ENCODE data around the gene OR10T2.

GRCh38 chr1:158422212-158422611 lies 22.9 kb upstream of the OR10T2 start:
- TF ChIP-seq POLR2AphosphoS5 (IDR thresholded peaks at IDR 0.05; ENCODE audit: borderline replicate concordance, low read depth, low read length) = no peak
- TF ChIP-seq EZH2 (IDR thresholded peaks at IDR 0.05) = no peak
- TF ChIP-seq FOXP2 (optimal IDR thresholded peaks at IDR 0.05; ENCODE audit: control extremely low read depth, extremely low read length, insufficient read depth) = no peak

All from SK-N-MC (cell line).